D341Med (cell line): Measurements from ENCODE around the gene RNF32.
"Not testable (repeated sequence)": the region's sequence is repeated elsewhere in the genome, so short reads cannot be mapped to it uniquely, and the experiment has no call there.

Source experiments
- DNase-seq: peaks from one replicate; pipeline ENCODE4 v3.0.0; 2012; ENCODE audit warnings: low spot score

The RNF32 gene

DNA sequence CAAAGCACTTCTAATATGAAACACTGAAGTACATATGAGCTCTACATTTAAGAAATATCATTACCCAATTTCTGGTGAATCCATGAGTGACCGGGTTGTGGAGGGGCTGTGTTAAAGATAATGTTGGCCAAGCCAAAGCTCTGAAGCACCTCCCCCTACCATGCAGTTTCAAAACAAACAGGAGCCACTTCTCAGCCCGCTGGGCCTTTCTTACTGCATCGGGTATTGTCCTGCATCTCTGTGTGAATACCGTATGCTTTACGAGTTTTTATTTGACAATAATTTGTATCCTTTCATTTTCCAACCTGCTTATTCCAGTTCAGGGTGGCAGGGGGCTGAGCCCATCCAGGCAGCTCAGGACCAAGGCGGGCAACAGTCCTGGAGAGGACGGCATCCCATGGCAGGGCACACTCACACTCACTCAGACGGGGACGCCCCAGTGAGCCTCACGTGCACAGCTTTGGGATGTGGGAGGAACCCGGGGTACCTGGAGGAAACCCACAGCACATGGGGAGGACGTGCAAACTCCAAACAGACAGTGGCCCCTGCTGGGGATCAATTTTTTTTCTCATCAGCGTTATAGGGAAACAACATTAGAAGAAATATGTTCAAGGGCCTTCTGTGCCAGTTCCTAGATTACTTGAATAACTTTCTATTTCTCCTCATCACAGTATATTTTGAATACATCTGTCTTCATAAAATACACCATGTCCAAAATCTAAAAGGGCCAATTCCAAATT, 1.9 kb downstream of the RNF32 start:
- no peak for DNase-seq

DNA sequence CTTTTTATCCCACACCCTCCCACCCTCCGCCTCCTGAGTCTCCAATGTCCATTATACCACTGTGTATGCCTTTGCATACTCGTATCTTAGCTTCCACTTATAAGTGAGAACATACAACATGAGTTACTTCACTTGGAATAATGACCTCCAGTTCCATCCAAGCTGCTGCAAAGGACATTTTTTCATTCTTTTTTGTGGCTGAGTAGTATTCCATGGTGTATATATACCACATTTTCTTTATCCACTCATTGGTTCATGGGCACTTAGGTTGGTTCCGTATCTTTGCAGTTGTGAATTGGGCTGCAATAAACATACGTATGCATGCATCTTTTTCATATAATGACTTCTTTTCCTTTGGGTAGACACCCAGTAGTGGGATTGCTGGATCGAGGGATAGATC, 6.8 kb downstream of the RNF32 start:
- DNase-seq, result not testable (repeated sequence)

DNA sequence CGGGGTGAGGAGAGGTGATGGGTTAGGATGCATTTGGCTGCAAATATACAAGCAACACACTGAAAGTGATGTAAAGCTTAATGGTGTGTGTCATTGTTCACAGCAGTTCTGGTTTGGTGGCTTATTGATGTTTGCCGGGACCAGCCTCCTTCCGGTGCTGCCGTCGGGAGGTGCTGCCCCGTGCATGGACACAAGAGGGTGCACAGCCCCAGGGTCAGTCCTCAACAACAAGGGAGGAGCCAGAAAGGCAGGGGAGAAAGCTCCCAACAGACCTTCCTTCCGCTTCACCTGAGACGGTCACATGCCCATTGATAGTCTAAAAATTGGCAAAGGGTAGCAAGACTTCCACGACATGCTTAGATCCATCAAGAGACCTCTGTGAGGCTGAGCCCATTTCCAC, 9.5 kb downstream of the RNF32 start:
- peak; percentile 54 for DNase-seq

DNA sequence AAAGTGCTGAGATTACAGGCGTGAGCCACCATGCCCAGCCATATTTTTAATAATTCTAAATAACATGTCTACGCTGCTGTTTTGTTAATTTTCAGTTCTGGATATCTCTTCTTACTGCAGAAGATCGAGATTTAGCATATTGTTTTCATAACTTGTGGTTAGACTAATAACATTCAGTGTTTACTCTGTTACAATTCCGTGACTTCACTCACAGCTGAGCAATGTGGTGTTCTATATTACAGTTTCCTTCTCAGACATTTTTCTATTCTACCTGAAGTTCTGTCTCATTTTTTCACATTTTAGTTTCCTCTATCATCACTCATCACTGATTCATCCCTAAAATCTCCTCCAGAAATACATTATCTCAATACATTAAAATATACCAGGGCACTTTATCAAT, 10.9 kb downstream of the RNF32 start:
- no peak for DNase-seq

DNA sequence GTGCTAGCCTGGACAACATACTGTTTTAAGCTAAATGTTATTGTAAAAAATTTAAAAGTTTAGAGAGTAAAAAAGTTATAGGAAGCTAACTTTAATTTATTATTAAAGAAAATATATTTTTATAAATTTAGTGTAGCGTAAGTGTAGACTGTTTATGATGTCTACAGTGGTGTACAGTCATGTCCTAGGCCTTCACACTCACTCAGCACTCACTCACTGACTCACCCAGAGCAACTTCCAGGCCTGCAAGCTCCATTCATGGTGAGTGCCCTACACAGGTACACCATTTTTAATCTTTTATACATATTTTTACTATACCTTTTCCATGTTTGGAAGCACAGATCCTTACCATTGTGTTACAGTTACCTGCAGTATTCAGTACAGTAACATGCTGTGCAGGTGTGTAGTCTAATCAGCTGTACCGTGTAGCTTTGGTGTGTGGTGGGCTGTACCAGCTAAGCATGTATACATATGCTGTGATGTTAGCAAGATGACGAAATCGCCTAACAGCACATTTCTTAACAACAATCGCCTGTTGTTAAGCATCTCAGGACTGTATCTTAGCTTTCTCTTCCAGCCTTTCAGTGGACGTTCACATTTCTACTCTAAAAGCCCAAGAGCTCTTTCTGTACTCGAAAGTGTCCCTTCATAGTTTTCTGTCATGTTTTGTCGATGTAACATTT, 12.5 kb downstream of the RNF32 start:
- no peak for DNase-seq

DNA sequence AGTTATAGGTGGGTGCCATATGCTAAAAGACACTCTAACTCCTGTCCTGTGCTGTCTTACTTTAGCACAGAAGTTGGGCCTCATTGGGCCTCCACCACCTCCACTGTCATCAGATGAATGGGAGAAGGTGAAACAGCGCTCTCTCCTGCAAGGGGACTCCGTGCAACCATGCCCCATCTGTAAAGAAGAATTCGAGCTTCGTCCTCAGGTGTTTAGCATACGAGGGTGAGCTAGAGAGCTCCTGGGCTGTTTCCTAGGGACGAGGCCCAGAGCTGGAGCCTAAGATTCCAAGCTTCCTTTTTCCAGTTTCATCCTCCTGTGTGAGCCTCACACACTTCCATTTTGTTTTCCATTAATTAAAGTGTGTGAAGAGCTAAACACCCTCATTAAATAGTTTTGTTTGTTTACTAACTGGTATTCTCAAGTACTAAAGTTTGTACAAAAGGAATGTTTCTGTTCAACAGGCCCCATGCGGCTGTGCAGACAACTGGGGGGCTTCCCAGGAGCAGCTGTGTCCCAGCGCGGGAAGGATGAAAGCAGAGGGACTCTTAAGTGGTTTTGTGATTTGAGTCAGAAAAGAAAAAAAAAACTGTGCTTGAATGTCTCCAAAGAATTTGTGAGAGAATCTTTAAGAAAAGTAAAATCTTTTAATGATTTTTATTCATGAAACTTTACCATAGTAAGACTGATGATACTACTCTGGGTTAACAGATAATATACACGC, 14.1 kb downstream of the RNF32 start:
- DNase-seq, result no peak

DNA sequence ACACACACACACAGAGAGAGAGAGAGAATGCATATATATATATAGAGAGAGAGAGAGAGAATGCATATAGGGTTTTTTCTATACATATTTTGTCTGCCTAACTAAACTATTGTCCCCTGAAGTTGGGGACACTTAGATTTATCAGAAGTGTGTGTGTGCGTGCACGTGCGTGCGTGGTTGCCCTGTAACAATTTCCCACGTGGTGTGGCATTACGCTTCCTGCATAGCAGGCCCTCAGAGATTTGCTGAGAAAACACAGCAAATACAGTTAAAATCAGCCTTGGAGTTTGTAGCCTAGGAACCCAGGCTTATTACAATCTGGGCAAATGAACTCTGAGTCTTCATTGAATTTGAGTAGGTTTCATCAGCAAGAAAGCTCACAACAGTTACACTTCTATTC, 14.7 kb downstream of the RNF32 start:
- no peak for DNase-seq

DNA sequence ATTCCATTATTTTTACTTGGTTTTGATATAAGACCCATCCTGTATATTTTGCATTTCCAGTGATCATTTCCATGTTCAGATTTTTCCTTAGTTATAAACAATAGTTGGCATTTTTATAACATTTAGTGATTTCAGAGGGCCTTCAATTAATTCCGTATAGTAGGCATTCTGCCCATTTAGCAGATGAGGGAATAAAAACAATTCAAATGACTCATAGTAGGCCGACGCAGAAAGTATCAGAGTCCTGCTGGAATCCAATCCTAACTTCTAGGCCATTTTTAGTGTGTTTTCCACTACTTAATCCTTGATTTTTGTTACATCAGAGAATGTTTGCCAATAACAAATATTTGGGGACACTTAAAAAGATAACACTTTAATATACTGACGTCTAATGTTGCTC, 15.4 kb downstream of the RNF32 start:
- DNase-seq, result no peak

DNA sequence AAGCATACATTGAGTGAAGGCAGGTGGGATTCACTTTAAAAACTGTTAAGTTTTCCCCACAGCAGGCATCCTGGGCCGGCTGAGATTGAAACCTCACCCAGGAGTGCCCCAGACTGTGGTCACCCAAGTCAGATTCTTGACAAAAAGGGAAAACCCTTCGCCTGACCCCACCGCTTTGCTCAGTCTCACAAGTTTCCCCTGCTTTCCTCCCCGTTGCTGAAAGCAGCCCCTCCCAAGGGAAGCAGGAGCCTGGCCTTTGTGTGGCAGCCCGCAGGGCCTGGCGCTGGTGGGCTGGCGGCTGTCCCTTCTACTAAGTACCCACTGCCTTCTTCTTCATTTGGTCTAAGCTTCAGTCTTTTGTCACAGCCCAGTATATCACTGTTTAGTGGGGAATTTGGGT, 16.0 kb downstream of the RNF32 start:
- DNase-seq, result no peak

DNA sequence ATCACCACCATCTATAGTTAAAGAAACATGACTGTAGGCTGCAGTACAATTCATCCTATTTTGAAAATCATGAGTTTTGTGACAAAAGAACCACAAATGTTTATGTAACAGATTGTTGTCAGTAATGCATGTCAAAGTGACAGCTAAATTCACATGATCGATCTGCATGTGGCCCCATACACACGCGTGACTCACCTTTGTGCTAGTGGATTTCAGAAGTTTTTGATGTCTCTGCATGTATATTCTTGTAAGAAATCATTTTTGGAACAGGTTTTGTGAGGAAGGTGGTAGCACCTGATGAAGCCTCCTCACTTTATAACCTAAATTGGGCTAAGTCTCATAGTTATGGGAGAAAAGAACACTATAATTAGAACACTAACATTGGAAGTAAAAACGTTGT, 17.1 kb downstream of the RNF32 start:
- DNase-seq, result no peak

DNA sequence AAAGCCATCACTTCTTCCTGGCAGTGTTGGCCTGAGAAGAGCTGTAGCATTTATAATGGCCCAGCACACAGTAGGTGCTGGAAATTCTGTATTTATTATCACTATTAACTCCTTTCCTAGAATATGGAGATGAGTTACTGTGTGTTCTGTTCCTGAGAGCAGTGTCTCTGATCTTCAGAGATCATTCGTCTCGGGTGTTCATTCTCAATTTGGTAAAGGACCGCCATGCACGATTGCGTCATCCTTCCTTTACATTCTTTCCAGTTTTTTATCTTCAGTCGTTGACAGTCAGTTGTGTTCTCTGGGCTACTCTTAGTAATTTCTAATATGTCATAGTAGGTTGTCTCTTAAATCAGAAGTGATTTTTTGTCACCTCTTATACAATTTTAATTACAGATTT, 18.6 kb downstream of the RNF32 start:
- no peak for DNase-seq

DNA sequence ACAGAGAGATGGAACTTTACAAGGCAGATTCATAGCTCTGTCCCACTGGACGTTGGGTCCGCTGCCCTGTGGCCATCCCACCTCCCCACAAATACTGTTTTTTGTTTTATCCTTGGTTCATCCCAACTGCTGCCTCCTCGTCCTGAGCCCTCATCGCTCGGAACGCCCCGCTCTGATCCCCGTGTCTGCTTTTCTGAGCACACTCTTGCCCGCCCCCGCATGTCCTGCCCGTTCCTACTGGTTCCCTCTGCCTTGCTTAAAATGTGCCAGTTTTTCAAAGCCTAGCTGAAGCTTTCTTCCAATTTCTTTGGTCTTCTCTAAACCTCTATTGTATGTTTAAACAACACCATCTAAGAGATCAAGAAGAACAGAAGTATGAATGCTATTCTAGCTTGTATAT, 19.4 kb downstream of the RNF32 start:
- DNase-seq, result no peak

DNA sequence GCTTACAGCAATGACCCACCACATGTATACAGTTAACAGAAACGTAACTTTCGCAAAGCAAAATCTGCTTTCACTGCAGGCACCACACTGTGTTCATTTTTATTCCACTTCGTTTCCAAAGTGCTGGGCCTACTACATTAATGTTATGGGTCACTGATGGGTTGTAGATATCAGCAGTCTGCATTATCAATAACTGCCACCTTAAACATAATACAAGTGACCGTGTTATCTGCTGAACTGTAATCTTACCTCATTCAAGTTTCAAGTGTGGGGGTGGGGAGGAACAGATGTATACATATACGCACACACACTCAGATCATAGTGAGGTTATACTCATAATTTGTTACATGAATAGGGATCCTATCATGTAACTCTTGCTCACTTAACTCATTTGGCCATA, 21.1 kb downstream of the RNF32 start:
- DNase-seq, result no peak

DNA sequence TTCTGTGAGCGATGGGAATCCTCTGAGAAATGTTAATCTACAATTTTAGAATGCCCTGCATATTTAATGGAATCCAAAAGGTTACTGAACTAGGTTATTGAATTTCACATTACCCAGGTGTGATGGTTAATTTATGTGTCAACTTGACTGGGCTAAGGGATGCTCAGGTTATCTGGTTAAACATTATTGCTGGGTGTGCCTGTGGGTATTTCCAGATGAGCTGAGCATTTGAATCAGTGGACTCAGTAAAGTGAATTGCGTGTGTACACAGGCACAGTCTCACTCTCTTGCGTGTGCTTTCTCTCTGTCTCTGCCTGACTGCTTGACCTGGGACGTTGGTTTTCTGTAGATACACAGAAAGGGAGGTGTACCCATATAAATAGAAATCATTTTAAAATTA, 21.7 kb downstream of the RNF32 start:
- DNase-seq, result no peak

DNA sequence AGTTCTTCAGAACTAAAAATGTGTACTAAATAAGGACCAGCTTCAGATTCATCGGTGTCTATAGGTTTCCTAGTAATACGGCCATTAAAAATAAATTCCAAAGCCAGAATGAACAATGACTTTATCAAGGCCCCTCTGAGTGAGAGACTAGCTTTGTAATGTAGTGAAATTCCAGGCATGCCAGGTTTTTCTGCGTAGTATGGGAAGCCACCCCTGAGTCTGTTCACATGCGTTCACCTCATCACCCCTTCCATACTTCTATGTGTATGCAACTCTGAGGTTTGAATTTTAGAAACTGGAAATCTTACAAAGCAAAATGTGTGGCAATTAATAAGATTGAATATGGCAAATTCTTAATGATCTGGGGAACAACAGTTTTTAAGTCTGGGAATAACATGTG, 24.5 kb downstream of the RNF32 start:
- no peak for DNase-seq

DNA sequence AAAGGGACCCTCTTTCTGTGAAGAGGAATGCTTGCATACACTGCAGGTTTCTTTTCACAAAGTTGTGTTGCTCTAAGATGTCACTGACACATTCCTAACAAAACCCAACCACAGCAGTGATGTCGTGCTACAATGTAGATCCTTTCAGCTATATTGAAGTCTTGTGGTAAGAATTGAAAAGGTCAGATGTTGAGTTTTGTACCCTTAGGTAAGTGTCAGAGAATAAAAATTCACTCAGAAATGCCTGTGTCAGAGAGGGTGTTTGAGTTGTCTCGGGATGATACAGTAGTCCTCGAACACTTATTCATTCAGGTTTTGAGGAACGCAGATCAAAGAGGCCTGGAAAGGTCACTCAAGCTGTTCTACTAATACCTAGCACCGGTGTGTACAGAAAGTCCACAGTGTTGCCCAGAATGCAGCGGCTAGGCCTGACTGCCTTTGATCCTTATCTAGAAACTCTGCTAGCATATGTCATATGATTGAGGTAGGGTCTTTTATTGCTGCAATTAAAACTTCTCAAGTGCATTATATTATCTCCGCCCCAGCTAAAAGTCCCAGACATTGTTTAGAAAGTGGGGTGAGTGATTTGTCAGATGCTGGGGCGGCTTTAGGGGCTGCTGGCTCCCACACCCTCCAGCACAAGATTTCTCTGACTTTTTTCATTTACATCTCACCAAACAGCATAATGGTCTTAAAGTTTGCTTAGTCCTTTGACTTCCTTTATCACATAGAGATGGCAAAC, 26.0 kb downstream of the RNF32 start:
- no peak for DNase-seq

DNA sequence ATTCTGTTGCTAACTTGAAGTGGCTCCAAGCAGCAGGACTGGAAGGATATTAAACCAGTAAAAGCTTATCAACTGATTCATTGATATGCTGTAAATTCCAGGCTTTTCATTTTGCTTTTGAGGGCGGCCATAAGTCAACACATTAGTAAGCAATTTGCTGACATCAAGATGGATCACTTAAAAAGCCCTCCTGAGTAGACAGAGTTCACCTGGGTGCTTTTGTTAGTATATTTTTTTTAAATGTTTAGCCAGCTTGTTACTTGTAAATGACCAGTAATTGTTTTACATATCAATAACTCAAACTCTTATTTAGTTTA, 26.5 kb downstream of the RNF32 start:
- DNase-seq, result no peak

DNA sequence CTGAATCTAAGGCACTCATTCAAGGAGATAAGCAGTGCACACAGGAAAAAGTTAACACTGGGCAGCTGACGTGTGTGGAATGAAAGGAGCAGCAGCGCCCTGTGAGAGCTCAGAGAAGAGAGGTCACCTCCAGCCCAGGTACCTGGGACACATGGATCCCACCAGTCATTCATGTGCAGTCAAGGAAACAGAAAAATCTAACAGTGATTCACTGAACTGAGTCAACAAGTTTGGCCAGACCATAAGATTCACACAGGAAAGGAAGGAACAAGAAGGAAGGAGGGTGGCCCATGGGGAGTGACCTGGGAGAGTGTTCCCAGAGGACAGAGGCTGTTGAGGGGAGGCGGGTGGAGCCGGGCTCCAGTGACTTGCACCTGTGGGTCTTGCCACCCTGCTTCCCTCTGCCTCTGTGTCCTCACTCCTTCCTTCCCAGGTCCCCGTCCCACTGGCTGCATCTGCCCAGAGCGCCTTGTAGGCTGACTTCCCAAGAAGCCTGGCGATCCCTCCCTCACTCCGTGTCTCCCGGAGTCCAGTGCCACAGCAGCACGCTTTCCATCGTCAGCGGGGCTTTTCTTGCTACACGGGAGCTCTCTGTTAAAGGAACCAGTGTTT, 27.7 kb downstream of the RNF32 start:
- no peak for DNase-seq

DNA sequence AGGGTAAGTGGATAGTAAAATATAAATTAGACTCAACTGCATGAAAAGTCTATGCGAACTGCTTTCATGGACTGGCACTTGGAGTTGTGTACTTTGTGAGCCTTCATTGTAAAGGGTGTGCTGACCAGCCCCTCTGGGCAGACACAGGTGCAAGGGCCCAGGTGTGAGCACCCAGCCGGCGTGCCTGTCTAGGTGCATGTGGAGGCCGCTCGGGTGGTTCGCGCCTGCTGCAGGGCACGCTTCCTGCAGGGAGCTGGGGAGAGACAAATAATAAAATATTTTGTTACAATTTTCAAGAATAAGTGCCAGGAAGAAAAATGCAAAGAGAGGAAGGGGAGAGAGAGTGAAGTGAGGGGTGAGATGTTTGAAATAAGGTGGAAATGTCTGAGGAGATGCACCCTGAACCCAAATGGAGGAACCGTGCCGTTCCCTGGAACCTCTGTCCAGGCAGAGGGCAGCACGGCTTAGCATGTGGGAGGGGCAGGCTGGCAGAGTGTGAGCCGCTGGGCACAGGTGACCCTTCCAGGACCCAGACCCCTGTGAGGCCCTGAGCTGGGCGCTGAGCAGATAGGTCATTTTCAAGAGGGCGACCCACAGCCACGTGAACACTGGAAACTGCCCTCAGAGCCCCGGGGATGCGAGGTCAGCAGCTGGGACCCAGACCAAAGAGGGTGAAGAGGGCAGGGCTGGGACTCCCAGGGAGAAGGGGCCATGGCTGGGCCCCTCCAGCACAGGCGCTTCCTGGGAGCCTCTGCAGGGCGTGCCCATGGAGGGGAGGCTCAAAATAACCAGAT, 28.7 kb downstream of the RNF32 start:
- no peak for DNase-seq

DNA sequence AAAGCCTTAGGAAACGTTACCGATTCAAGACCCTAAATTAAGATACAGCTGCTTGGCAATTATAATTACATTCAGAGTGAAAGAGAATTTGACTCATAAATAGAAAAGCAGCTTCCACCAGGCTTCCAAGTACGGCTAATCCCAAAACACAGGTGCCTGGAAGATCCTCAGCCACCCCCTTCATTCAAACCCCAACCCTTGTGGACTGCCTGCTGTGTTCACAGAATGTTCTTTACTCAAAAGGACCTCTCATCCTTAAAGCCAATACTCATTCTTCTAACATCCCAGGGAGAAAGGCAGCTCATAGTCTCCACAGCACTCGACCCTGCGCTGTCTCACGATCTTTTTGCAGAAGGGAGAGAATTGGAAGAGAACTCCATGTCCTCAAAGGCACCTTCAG, 32.9 kb downstream of the RNF32 start:
- DNase-seq, result no peak

DNA sequence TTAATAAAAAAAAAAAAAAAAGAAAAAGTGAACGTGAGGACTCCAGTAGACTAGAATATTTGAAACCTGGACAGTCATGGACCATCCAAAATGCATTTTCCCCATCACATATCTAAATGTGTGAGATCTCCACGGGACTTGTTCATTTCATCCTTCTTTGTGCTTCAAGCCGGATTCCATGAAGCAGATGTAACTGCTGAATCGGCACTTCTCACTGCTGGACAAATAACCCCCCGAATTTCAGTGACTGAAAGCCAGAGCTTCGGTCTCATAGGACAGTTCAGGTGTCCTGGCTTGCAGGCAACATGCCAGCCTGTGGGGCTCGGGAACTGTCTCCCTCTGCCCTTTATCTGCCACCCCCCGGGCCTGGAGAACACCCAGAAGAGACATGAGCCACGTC, 33.3 kb downstream of the RNF32 start:
- DNase-seq, result no peak

DNA sequence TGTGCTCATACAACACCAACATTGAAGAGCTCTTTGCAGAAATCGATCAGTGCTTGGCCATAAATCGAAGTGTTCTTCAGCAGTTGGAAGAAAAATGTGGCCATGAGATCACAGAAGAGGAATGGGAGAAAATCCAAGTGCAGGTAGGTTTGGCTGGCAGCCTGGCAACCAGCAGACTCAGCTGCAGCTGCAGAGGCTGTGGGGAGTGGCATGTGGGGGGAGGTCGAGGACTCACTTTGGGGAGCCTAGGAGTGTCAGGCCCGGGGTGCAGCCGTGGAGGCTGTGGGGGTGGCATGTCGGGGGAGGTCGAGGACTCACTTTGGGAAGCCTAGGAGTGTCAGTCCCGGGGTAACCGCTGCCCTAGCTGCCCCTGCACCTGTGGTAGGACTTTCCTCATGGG, 35.1 kb downstream of the RNF32 start:
- DNase-seq, result no peak
